Activated CD4-positive, alpha-beta T cell treated with anti-CD3 and anti-CD28 coated beads, Interleukin-2, Interleukin-6, amounts not matched to agents 100 ng/mL and 50 ng/mL, durations not matched to agents 16 hours and 8 hours (primary cell): ENCODE data around the gene ERI3.

ENCODE experiments used
- DNase-seq: peaks from one replicate; pipeline ENCODE4 v3.0.0-alpha.2; 2020

The ERI3 gene

GRCh38 chr1:44259090-44259489, 96.0 kb downstream of the ERI3 start:
- DNase-seq: no peak

DNA sequence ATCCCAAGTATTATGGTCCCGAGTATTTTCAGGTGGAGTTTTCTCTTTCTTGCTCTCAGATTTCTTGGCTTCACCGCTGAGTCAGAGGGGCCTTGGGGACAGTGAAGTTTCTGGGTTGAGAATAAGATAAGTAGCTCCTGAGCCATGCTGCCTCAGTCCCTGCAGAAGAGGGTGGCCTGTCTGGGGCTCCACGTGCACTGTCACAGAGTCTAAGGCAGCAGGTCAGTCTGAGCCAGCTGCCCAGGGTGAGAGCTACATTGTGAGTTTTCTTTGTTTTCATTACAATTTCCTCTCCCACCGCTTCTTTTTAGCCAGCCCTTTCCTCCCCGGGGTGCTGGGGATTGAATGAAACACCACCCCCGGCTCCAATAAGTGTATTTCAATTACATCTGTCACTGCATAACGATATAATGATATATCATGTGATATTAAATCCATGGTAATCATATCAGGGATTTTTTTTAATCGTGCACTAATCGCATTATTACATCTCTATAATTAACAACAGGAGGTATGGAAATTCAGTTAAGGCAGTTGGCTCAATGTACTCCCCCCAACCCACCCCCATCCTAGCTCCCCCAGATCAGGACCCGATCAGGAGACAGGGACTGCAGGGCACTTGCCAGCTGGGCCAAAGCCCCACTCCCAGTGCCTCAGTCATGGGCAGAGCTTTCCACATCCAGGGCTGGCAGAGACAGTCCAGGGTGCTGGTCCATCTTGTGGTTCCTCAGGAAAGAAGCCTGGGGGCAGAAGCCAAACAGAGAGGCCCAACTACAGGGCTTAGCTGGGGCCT, 98.1 kb downstream of the ERI3 start:
- DNase-seq: no peak

- no peak for DNase-seq
Observed at GRCh38 chr1:44254392-44254910, 100.6 kb downstream of the ERI3 start.

DNA sequence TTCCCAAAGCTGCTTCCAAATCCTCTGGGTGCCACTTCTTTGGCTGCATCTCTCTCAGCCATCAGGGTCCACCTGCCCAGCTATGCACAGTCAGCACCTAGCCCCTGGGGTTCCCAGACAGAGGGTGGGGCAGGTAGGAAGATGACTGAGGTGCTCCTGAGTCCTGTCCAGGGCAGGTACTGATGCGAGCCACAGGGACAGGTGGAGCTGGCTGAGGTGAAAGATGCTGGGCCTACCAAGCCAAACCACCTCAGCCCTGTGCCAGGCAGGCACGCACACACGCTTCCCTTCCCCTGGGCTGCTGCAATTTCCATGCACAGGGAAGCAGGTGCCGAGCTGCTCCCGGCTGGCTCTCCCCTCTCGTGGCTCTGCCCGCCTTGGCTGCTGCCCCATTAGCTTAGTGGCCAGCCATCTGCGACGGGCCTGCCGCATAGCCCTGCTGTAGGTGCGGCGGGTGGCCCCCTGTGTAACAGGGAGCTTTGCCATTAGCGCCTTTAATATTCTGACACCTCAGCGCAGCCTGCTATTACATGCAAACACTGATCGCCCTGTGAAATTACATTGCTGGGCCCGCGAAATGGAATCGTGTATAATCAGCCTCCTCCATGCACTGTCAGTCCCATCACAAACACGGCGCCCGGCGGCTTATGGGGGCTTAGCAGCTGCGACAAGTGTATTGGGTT, 102.9 kb downstream of the ERI3 start:
- no peak for DNase-seq

DNA sequence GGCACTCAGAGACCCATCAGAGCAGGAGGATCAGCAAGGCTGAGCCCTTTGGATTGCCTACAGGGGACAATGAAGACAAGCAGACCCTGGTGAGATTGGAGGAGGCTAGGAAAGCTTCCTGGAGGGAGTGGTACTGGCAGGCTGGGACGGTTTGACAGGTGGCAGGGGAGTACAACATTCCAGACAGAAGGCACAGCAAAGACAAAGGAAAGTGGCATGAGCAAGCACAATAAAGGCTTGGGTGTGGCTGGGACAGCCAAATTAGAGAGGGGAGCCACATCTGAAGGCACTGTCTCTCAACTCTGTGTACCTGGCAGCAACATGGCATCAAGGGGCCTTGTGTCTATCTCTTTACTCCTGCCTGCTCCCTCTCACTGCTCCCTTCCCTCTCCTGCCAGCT, 103.6 kb downstream of the ERI3 start:
- no peak for DNase-seq

GRCh38 chr1:44250068-44250781, 104.8 kb downstream of the ERI3 start:
- DNase-seq: no peak

GRCh38 chr1:44249543-44249942, 105.5 kb downstream of the ERI3 start:
- DNase-seq: no peak

GRCh38 chr1:44246806-44247205, 108.3 kb downstream of the ERI3 start:
- no peak for DNase-seq

DNA sequence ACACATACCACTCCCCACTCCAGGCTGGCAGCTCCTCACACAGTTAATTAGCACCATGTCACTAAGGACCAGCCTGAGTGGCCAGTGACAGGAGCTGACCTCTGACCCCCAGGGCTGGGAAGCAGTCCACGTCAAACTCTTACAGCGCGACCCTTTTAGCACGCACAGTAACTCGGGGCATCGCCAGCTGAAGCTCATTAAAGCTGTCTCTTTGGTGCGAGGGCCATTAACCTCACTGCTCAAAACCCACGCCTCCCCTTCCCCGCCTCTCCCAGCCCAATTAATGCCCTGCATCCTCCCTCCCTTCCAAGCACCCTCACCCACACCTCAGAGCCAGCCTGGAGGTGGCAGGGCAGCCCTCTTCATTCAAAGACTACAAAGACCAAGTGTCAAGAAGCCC, 110.1 kb downstream of the ERI3 start:
- no peak for DNase-seq

DNA sequence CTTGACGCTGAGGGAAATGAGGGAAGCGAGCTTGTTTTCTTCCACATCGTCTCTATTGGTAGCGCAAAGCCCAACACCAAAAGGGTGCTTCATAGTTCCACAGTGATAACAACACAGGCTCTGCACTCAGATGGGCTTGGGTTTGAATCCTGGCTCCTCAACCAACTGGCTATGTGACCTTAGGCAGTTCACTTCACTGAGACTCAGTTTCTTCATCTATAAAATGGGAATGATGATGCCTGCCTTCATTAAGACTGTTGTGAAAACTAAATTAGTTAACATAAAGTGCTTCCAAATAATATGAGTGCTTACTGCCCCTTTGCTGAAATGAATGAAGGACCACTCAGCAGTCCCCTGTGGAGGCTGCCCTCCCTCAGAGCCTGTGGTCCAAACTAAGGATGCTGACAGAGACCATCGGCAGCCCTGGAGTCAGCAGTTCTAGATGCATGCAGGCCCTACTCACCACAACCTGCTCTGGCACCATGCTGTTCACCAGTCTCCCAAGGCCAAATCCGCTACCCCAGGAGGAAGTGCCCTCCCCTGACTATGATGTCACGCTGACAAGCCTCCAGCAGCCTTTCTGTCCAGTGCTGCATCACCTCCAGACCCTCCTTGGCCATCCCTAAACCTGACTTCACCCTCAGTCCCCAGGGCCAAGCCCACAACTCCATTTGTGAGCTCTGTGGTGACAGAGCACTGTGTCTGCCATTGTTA, 111.1 kb downstream of the ERI3 start:
- DNase-seq: no peak

- DNase-seq: no peak
Observed at GRCh38 chr1:44242746-44243145, 112.3 kb downstream of the ERI3 start.

DNA sequence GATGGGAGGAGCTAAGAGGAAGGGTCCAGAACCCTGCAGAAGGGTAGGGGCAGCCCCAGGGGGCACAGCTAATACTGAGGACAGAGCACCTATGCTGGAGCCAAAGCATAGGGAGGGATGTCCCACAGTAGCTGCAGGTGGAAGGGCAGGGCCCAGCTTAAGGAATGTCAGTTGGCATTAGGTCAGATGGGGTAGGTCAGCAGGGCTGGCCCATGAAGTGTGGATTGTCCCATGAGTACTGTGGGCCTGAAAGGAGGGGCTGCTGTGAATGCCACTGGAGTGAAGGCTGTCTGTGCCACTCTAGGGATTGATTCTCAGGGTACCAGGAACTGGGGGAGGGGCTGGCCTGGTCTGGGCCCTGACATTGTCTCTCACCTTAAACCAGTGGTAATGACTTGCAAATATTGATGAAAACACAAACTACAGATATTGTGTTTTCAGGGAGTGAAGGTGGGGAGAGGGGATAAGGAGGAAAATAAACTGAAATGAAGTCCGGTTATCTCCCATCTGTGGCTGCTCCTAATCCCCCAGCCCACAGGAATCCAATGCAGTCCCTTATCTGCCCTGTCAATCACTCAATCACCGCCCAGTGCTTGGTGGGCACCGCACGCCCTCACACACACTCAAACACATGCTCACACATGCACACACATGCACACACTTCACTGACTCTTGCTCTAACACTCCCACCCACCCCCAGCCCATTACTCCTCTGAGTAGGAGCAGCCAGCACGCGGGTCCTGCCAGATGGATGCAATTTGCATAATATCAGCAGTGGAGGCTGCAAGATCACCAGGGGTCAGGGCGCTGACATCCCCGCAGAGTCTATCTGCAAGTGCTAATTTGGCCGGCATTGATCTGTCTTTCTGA, 114.0 kb downstream of the ERI3 start:
- DNase-seq: no peak

DNA sequence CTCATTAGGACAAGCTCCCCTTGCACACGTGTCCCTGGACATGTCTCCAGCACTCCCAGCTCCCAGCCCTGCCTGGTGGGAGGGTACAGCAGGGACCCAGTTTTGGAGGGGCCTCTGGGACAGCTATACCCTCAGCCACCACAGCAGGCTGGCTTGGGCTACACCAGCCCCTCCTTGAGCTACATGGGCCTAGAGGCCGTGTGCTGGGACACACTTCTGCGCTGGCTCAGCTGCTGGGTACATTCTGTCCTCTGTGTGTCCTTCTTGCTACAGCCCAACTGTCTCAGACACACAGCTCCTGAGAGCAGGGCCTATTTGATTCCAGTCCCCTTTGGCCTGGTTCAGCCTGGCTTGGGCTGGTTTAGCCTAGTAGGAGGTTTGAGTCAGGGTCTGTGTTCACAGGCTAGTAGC, 115.1 kb downstream of the ERI3 start:
- DNase-seq: no peak

- no peak for DNase-seq
Observed at GRCh38 chr1:44239331-44239960, 115.6 kb downstream of the ERI3 start.

DNA sequence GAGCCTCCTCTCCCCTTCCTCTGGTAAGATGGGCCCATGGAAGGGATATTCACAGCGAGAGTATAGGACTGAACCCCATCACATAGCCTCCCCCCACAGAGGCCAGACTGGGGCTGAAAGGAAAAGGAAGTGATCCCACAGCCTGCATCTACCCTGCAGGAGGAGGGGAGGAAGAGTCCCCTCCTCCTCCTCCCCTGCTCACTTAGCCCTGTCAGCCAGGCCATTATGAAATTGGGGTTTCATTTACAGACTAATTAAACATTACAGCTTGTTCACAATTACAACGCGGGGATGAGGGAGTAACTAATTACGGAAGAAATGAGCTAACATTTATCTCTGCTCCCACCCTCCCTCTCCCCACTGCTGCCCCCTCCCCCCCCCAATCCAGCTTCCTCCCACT, 116.4 kb downstream of the ERI3 start:
- no peak for DNase-seq

DNA sequence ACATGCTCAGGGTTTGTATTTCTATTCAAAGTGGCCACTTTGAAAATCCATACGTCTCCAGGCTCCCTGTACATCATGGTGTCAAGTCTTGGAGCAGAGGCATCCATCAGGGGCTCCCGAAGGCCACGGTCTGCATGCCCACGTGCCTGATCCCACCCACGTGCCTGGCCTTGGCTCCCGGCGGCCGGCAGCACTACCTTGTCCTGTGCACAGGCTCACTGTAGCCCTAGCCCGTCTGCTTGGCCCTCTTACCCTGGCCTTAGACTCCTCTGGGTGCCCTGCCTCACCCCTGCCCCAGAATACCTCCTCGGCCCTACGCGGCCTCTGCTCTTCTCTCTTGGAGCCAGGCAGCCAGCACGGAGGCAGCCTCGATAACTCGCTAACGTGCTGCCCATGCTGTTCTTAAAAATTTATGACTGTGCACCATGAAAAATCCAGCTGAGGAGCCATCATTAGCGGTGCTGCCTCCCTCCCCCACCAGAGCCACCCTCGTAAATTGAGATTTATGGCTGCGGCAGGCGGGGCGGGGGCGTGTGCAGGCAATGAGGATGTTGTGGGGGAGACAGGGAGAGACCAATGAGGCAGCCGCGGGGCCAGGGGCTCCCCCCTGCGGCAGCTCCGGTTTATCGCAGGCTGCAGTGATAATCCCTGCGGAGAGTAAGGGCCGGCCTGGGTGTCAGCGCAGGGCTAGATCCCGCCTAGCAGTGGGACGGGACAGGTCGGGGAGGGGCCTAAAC, 117.2 kb downstream of the ERI3 start:
- peak; percentile 51 for DNase-seq

GRCh38 chr1:44236490-44237272, 118.4 kb downstream of the ERI3 start:
- DNase-seq: no peak

DNA sequence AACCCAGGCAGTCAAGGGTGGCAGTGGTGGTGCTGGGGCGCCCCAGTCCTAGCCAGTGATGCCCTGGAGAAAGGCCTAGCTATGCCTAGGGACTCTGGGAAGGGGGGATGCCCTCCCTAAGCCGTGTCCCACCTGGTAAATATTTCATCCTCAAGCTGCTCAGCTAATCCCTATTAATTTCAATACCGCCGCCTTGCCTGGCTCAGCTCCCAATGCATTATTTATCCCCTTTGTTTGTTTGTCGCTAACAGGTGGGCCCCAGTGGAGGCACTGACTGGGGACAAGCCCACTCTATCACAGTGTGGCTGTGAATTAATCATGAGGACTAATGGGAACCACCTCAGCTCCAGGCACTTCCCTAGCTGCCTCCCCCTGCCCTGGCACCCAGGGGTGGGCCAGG, 119.2 kb downstream of the ERI3 start:
- DNase-seq: no peak

DNA sequence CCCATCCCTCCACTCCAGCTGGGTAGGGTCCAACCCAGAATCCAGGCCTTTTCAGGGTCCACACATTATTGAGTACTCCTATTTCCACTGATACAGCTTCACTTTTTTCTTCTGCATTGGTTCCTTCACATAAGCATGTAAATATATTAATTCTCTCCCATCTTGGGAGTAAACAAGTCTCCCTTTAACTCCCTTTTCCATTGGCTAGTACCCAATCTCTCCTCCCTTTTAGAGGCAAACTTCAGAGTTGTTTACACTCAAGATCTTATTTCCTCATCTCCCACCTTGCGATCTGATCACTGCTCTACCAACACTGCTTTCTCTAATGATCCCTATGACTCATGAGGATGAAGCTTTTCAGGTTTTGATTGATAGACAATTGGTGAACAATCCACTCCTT, 121.5 kb downstream of the ERI3 start:
- DNase-seq: no peak

DNA sequence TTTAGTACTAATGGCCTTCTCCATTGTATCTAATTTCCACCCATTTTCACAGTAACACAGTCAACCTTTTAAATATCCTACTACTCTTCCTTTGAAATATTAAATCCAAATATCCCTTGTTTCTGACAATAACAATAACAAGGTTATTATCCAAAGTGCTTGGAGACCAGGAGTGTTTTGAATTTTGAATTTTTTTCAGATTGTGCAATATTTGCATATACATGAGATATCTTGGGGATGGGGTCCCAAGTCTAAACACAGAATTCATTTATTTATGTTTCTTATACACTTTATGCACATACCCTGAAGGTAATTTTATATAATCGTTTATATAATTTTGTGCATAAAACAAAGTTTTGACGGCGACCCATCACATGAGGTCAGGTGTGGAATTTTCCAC, 124.3 kb downstream of the ERI3 start:
- no peak for DNase-seq
